Measurements from ENCODE around the gene SMAD3.

DNA sequence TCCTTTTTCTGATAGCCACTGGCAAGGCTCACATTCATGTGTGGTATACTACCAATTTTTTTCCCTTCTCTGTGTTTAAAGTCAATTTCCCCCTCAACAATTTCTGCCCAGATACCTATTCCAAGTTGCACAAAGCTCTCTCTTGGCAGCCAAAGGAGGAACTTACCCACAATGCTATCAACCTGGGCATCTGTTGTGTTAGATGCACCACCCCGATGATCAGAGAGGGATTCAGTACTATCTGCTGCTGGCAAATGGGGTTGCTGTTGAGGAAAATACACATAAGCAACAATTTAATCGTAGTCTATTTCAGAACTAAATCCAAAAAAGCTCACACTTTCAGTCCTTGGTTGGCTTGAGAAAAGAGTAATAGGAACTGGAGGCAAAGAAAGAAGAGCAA, 143.0 kb downstream of the SMAD3 start:
- no peak for TF ChIP-seq POLR2A (IDR thresholded peaks at IDR 0.05)
- TF ChIP-seq, protein P1, sequence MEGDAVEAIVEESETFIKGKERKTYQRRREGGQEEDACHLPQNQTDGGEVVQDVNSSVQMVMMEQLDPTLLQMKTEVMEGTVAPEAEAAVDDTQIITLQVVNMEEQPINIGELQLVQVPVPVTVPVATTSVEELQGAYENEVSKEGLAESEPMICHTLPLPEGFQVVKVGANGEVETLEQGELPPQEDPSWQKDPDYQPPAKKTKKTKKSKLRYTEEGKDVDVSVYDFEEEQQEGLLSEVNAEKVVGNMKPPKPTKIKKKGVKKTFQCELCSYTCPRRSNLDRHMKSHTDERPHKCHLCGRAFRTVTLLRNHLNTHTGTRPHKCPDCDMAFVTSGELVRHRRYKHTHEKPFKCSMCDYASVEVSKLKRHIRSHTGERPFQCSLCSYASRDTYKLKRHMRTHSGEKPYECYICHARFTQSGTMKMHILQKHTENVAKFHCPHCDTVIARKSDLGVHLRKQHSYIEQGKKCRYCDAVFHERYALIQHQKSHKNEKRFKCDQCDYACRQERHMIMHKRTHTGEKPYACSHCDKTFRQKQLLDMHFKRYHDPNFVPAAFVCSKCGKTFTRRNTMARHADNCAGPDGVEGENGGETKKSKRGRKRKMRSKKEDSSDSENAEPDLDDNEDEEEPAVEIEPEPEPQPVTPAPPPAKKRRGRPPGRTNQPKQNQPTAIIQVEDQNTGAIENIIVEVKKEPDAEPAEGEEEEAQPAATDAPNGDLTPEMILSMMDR (IDR thresholded peaks at IDR 0.05), result no peak
- no peak for TF ChIP-seq POLR2AphosphoS5 (IDR thresholded peaks at IDR 0.05)

Data from prostate gland (tissue), 2 donors.